Measurements from ENCODE around the gene ZBP1.

Gene ZBP1

DNA sequence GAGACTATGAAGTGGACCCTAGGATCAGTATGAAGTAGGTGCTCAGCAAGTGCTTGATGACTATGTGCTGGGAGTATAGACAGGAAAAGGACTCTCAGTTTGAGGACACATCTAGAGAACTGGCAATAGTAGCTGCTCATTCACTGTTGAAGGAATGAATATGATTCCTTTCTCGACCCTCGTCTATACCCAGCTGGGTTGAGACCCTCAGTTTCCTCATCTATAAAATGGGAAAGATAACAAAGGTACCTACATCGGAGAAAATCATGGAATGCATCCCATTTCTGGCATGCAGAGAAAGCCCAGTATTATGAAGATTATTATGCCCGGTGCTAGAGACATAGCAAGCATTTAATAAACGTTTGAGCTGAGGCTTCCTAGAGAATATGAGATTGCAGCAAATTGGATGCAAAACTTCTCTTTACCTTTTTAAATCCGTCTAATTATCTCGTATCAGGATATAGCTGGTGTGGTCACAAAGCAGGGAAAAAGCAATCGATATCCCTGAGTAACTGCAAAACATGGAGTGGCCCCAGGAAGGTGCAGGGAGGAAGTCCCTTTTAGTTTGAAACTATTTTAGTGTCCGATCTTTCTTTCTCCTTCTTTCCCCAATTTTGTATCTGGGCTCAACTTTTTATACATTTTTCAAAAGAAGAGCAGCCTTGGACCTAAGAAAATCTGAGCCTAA is 62.2 kb downstream of the ZBP1 start:
- no peak for DNase-seq
- H3K27ac Mint-ChIP-seq, result no peak overlapping the region
- peaks cover 46% of the 10 kb centered on the region for H3K4me1 Mint-ChIP-seq
- H3K9me3 Mint-ChIP-seq, result peaks cover 4% of the 10 kb centered on the region
- H3K27me3 Mint-ChIP-seq (ENCODE audit: low read depth, poor library complexity), result peaks cover 24% of the 10 kb centered on the region
- no peak overlapping the region for H3K4me3 Mint-ChIP-seq
- H3K36me3 Mint-ChIP-seq (ENCODE audit: low read depth), result no peaks in the 10 kb centered on the region
- TF ChIP-seq, protein P1, sequence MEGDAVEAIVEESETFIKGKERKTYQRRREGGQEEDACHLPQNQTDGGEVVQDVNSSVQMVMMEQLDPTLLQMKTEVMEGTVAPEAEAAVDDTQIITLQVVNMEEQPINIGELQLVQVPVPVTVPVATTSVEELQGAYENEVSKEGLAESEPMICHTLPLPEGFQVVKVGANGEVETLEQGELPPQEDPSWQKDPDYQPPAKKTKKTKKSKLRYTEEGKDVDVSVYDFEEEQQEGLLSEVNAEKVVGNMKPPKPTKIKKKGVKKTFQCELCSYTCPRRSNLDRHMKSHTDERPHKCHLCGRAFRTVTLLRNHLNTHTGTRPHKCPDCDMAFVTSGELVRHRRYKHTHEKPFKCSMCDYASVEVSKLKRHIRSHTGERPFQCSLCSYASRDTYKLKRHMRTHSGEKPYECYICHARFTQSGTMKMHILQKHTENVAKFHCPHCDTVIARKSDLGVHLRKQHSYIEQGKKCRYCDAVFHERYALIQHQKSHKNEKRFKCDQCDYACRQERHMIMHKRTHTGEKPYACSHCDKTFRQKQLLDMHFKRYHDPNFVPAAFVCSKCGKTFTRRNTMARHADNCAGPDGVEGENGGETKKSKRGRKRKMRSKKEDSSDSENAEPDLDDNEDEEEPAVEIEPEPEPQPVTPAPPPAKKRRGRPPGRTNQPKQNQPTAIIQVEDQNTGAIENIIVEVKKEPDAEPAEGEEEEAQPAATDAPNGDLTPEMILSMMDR (IDR thresholded peaks at IDR 0.05), result no peak

DNA sequence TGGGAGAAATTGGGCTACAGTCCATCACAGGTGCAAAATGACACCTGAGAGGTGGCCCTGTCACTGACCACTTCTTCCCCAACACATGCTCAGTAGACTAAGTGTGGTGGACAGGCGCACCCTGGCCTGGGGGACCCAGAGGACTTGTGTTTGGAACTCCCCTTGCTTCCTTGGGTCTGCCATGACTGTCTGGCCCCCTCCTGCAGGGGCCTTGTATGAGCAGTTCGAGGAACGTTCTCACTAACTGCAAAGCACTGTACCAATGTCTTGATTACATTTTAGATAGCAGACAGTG is 63.3 kb downstream of the ZBP1 start:
- H3K9me3 Mint-ChIP-seq, result peaks cover 2% of the 10 kb centered on the region
- H3K36me3 Mint-ChIP-seq (ENCODE audit: low read depth), result no peaks in the 10 kb centered on the region
- H3K4me3 Mint-ChIP-seq, result no peak overlapping the region
- H3K27ac Mint-ChIP-seq, result no peak overlapping the region
- TF ChIP-seq, protein P1 (IDR thresholded peaks at IDR 0.05), result no peak
- H3K27me3 Mint-ChIP-seq (ENCODE audit: low read depth, poor library complexity), result peaks cover 24% of the 10 kb centered on the region
- no peak for DNase-seq
- H3K4me1 Mint-ChIP-seq, result peaks cover 46% of the 10 kb centered on the region

DNA sequence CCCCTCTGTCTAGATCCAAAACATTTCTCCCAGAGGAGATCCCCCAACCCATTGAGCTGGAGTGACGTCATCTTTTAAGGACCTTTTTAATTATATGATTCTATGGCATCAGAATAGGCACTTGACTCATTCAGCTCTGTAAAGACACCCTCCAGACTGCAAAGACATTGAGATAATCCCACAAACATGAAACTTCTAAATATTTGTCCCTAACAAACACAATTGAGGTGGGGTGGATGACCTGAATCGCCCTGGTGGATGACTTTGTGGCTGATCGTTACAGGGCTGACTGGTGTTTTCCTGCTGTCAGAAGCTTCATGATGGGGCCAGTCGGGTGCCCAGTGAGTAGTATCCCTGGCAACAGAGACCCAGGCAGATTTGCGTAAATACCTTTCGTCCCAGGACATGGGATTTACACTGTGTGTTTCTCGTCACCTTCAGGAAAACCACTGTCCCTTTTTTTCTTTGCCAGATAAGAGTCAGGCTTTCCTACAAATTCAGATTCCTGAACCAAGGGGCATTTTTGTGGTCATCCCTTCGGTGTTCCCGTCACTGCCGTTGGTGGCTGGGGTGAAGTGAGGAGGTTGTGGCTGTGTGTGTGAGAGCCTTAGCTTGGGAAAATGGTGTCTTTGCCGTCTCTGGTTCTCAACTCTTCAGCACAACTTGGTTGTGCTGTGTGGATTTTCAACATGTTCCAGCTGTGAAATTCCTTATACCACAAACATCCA is 64.6 kb downstream of the ZBP1 start:
- H3K27me3 Mint-ChIP-seq (ENCODE audit: low read depth, poor library complexity), result peaks cover 24% of the 10 kb centered on the region
- peaks cover 47% of the 10 kb centered on the region for H3K4me1 Mint-ChIP-seq
- H3K4me3 Mint-ChIP-seq, result no peak overlapping the region
- DNase-seq, result no peak
- no peak overlapping the region for H3K27ac Mint-ChIP-seq
- no peaks in the 10 kb centered on the region for H3K9me3 Mint-ChIP-seq
- TF ChIP-seq, protein P1 (IDR thresholded peaks at IDR 0.05), result no peak
- no peaks in the 10 kb centered on the region for H3K36me3 Mint-ChIP-seq (ENCODE audit: low read depth)

Data from nephron progenitor cell (in vitro differentiated cells).